Heart right ventricle (tissue), 16 donors: ENCODE results near the gene CNOT1. TPM values are rescaled to one million over a fixed set of nuclear protein-coding genes. Genes with fewer than 3 reads are reported as not detected.

Experiments
- ATAC-seq, 8 donors: fragments of 200-7000 bp; cut with Tn5 transposase; one replicate each; pipeline ENCODE4 v1.9.1; 2020; ENCODE audit warnings: mild to moderate bottlenecking in 8 of 8, moderate library complexity in 8 of 8, moderate number of reproducible peaks in 1 of 8
- DNase-seq, 2 donors: peaks; one replicate each; pipeline ENCODE4 v3.0.0-alpha.2; 2020
- H3K27ac ChIP-seq, 10 donors: fragments of 200-600 bp; sonication (generic) in 2 of 10; one replicate each; pipeline versions ENCODE4 v1.5.0 to v1.8.0; 2020 to 2022; ENCODE audit warnings: mild to moderate bottlenecking in 3 of 10
- H3K27me3 ChIP-seq, 7 donors: fragments of 200-600 bp; one replicate each; pipeline ENCODE4 v1.8.0; 2021 to 2022; ENCODE audit warnings: mild to moderate bottlenecking in 2 of 7
- H3K36me3 ChIP-seq, 9 donors: fragments of 200-600 bp; sonication (generic) in 1 of 9; one replicate each; pipeline versions ENCODE4 v1.5.0 to v1.8.0; 2020 to 2022; ENCODE audit warnings: mild to moderate bottlenecking in 2 of 9
- H3K4me1 ChIP-seq, 9 donors: fragments of 200-600 bp; sonication (generic) in 1 of 9; one replicate each; pipeline versions ENCODE4 v1.5.0 to v1.8.0; 2020 to 2022; ENCODE audit warnings: mild to moderate bottlenecking in 4 of 9
- H3K4me3 ChIP-seq, 10 donors: fragments of 200-600 bp; sonication (generic) in 2 of 10; one replicate each; pipeline versions ENCODE4 v1.5.0 to v1.8.0; 2020 to 2022; ENCODE audit warnings: mild to moderate bottlenecking in 7 of 10, moderate library complexity in 2 of 10
- H3K9me3 ChIP-seq, 11 donors: fragments of 200-600 bp in 10 of 11; sonication (generic) in 2 of 11; one replicate each; pipeline versions ENCODE4 v1.5.0 to v1.8.0; 2013 to 2022; ENCODE audit warnings: mild to moderate bottlenecking in 2 of 11, control low read depth in 1 of 11, moderate library complexity in 1 of 11
- CTCF ChIP-seq, 9 donors: fragments of 200-600 bp; sonication (generic) in 2 of 9; IDR thresholded peaks; one replicate each; pipeline versions ENCODE4 v1.5.0 to v1.8.0; 2021 to 2022; ENCODE audit warnings: antibody characterized with exemption in 9 of 9, mild to moderate bottlenecking in 5 of 9, moderate library complexity in 1 of 9
- WGBS, 2 donors: extraction: QIAGEN DNeasy Blood & Tissue Kit; methylation state at CpG; one replicate each; pipeline ENCODE4 v1.1.7; 2013; ENCODE audit warnings: inconsistent platforms in 1 of 2; 5-methylcytosine and 5-hydroxymethylcytosine counted together
- intact Hi-C, 10 donors: fragments of 100-400 bp; cut with DNase I; formaldehyde crosslinking; loops; one replicate each; pipeline versions ENCODE4 v1.11.1 to v1.14.2; 2022
- polyA plus RNA-seq, 2 donors: library from polyadenylated mRNA; stranded (reverse); fragments of 200-250 nt; gene quantifications; one replicate each; pipeline ENCODE4 v1.2.3, GENCODE V29; 2013
- total RNA-seq, 10 donors: library from RNA; stranded (reverse); fragmentation: NEBNext Ultra II Directional in 3 of 10; extraction: Animal tissue kit (Norgen Biotek cat#: 25700) in 3 of 10; gene quantifications; one replicate each; pipeline versions ENCODE4 v1.2.1 to v1.2.4, GENCODE V29; 2021 to 2023
- donor health status: Arrhythmogenic right ventricular cardiomyopathy.
- donor health status: ischemic (EF 13 %, LVEDD 7.1; RV severe dilation, severe dysfunction).
- donor health status: healthy with polysubstance abuse.
- donor health status: DM: no; HTN: yes; CAD: no.
- donor health status: DM: no; HTN: no; CAD: no.
- donor health status: ischemic (EF 25% LVEDD 6.9; RV normal size, moderate dysfunction).
- donor health status: ischemic (EF 25% LVEDD 5.7; RV mildly dilated, moderate dysfunction).
- donor health status: healthy.
- donor health status: DM: yes; HTN: yes; CAD: no.
- donor health status: Ischemic cardiomyopathy.
- donor health status: ischemic (EF 35%, LVEDD 5.7; RV mildly dilated, moderate dysfunction).
- donor health status: nonischemic (EF 11% LVEDD 7.7; RV severe dilation, severe dysfunction).
- donor health status: DM: yes; HTN: yes; CAD: no.
- donor health status: PGD.
- donor health status: ischemic (EF 29% LVEDD 5.4; RV normal size, mild dysfunction).
- donor health status: nonischemic (EF 23%, LVEDD 6.1; RV moderate dilation, normal function).

The CNOT1 gene
- total and polyA plus RNA-seq, 12 donors: 27.2 to 102 (median 81.7) TPM

GRCh38 chr16:58542291-58542690 lies 87.3 kb downstream of the CNOT1 start:
- DNase-seq: no peak
- Histone ChIP-seq H3K4me1 (peaks cover 0 to 13% (median 3%) of the 10 kb centered on the region in 9 donors), H3K27ac (no peak overlapping the region), H3K4me3 (no peak overlapping the region), H3K27me3 (no peaks in the 10 kb centered on the region), H3K9me3 (no peaks in the 10 kb centered on the region), H3K36me3 (peaks cover 0 to 100% (median 88%) of the 10 kb centered on the region in 9 donors)
- no peak for ATAC-seq
- intact Hi-C loops: loop anchor here in 1 of 10 donors (5.0 kb wide), 1 partner anchor 35 kb away; no protein-coding TSS in a partner anchor
- TF ChIP-seq CTCF (IDR thresholded peaks at IDR 0.05): no peak
- 71 to 80% methylated on average over 1 of the region's 1 CpG for WGBS, 2 donors

DNA sequence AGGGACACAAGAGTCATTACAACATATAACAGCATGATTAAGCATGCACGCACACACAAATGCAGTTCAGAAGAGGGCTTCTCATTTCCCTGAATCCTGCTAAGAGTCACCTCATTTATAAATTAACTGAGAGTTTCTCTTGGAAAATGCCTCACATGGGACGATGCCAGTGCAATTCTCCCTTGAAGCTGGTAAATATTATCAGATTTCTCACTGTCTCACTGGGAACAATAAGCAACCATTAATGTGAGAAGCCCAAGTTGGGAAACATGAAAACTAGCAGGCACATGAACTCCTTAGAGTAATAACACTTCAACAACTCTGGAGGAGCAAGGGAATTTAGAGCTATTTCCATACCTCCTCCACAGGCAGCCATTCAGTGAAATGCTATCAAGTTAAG lies 87.9 kb downstream of the CNOT1 start:
- Histone ChIP-seq H3K27ac (no peak overlapping the region), H3K9me3 (no peaks in the 10 kb centered on the region), H3K36me3 (peaks cover 0 to 100% (median 94%) of the 10 kb centered on the region in 9 donors), H3K27me3 (no peaks in the 10 kb centered on the region), H3K4me3 (no peak overlapping the region), H3K4me1 (peaks cover 0 to 15% (median 3%) of the 10 kb centered on the region in 9 donors)
- 86% methylated on average over 2 of the region's 2 CpGs for WGBS, 2 donors
- ATAC-seq (no peak), DNase-seq (no peak)
- TF ChIP-seq CTCF (IDR thresholded peaks at IDR 0.05): no peak
- intact Hi-C loops: loop anchor here in 2 of 10 donors (2.0 to 5.0 kb wide), 2 partner anchors 17 to 36 kb away; no protein-coding TSS in a partner anchor

- H3K4me3 ChIP-seq: no peak overlapping the region
- H3K4me1 ChIP-seq: peaks cover 0 to 30% (median 0%) of the 10 kb centered on the region in 9 donors
- ATAC-seq (peak in 7 of 8 donors; percentile 58 to 79 (median 70)), DNase-seq (no peak)
- H3K27me3 ChIP-seq: no peaks in the 10 kb centered on the region
- intact Hi-C loops: loop anchor here in 3 of 10 donors (5.0 to 10.0 kb wide), 3 partner anchors 40 to 47 kb away; no protein-coding TSS in a partner anchor
- WGBS, 2 donors: 81 to 88% methylated on average over 10 of the region's 10 CpGs
- TF ChIP-seq CTCF (IDR thresholded peaks at IDR 0.05): no peak
- H3K9me3 ChIP-seq: no peaks in the 10 kb centered on the region
- peak overlapping the region in 1 of 10 donors; percentile 40 for H3K27ac ChIP-seq
- H3K36me3 ChIP-seq: peaks cover 0 to 100% (median 86%) of the 10 kb centered on the region in 9 donors
These were observed 92.3 kb downstream of the CNOT1 start for GRCh38 chr16:58537124-58537906.

DNA sequence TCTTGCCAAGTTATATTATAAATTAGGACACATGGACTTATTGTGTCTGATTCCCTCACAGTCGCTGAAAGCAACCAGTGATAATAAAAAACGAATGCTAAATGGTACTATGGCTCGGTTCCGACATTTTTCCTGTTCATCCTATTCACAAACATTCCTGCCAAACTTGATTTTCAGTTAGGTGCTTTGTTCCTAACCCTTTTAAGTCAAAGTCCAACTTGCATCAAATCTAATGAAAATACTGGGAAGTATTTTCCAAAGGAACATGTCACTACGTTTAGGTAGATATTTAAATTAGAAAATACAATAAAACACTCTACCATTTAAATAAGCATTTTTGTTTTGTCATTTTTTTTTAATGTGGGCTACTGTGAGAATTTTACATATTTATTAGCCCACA lies 93.3 kb downstream of the CNOT1 start:
- H3K27ac ChIP-seq: peak overlapping the region in 1 of 10 donors; percentile 9

More for the DNA sequence above, 93.3 kb downstream of the CNOT1 start:
- intact Hi-C loops: loop anchor here in 3 of 10 donors (5.0 to 10.0 kb wide), 3 partner anchors 41 to 49 kb away; no protein-coding TSS in a partner anchor
- no peak for TF ChIP-seq CTCF (IDR thresholded peaks at IDR 0.05)
- DNase-seq (no peak), ATAC-seq (no peak)
- Histone ChIP-seq H3K4me3 (no peak overlapping the region), H3K27me3 (no peaks in the 10 kb centered on the region), H3K36me3 (peaks cover 0 to 100% (median 88%) of the 10 kb centered on the region in 9 donors), H3K9me3 (no peaks in the 10 kb centered on the region), H3K4me1 (peaks cover 0 to 30% (median 0%) of the 10 kb centered on the region in 9 donors)
- WGBS, 2 donors: 56 to 61% methylated on average over 5 of the region's 5 CpGs
